ENCODE measurements around the gene SEC23IP.
"Not testable (repeated sequence)": the region's sequence is repeated elsewhere in the genome, so short reads cannot be mapped to it uniquely, and the experiment has no call there.

The SEC23IP gene

GRCh38 chr10:119890307-119890706, 2.2 kb upstream of the SEC23IP start:
- H3K4me1 ChIP-seq (ENCODE audit: control insufficient read depth, insufficient read depth, low read length); H3K36me3 ChIP-seq (ENCODE audit: control insufficient read depth, insufficient read depth, low read length); H3K27ac ChIP-seq (ENCODE audit: low read depth, low read length); H3K9ac ChIP-seq (ENCODE audit: low read length); H3K27me3 ChIP-seq (ENCODE audit: control insufficient read depth, insufficient read depth, low read length); H3K4me3 ChIP-seq (ENCODE audit: low read length): not testable (repeated sequence)

GRCh38 chr10:119891849-119892187, 712 bp upstream of the SEC23IP start:
- not testable (repeated sequence) for H3K36me3 ChIP-seq (ENCODE audit: control insufficient read depth, insufficient read depth, low read length); H3K9ac ChIP-seq (ENCODE audit: low read length); H3K4me1 ChIP-seq (ENCODE audit: control insufficient read depth, insufficient read depth, low read length); H3K27me3 ChIP-seq (ENCODE audit: control insufficient read depth, insufficient read depth, low read length)
- H3K27ac ChIP-seq (ENCODE audit: low read depth, low read length): peak overlapping the region; percentile 90
- H3K4me3 ChIP-seq (ENCODE audit: low read length): peak overlapping the region; percentile 99

- Histone ChIP-seq H3K9ac (ENCODE audit: low read length) (peak overlapping the region; percentile 61), H3K4me1 (ENCODE audit: control insufficient read depth, insufficient read depth, low read length) (peaks cover 12% of the 10 kb centered on the region), H3K27ac (ENCODE audit: low read depth, low read length) (peak overlapping the region; percentile 90), H3K4me3 (ENCODE audit: low read length) (peak overlapping the region; percentile 99), H3K27me3 (ENCODE audit: control insufficient read depth, insufficient read depth, low read length) (no peaks in the 10 kb centered on the region), H3K36me3 (ENCODE audit: control insufficient read depth, insufficient read depth, low read length) (peaks cover 6% of the 10 kb centered on the region)
Observed at GRCh38 chr10:119893074-119893473, 544 bp downstream of the SEC23IP start.

- Histone ChIP-seq H3K9ac (ENCODE audit: low read length) (no peak overlapping the region), H3K4me3 (ENCODE audit: low read length) (peak overlapping the region; percentile 17), H3K4me1 (ENCODE audit: control insufficient read depth, insufficient read depth, low read length) (peaks cover 12% of the 10 kb centered on the region), H3K27ac (ENCODE audit: low read depth, low read length) (no peak overlapping the region), H3K27me3 (ENCODE audit: control insufficient read depth, insufficient read depth, low read length) (no peaks in the 10 kb centered on the region), H3K36me3 (ENCODE audit: control insufficient read depth, insufficient read depth, low read length) (peaks cover 12% of the 10 kb centered on the region)
Observed at GRCh38 chr10:119893845-119894427, 1.4 kb downstream of the SEC23IP start.

GRCh38 chr10:119896061-119896655, 3.6 kb downstream of the SEC23IP start:
- Histone ChIP-seq H3K27me3 (ENCODE audit: control insufficient read depth, insufficient read depth, low read length) (no peaks in the 10 kb centered on the region), H3K4me3 (ENCODE audit: low read length) (no peak overlapping the region), H3K36me3 (ENCODE audit: control insufficient read depth, insufficient read depth, low read length) (peaks cover 12% of the 10 kb centered on the region), H3K27ac (ENCODE audit: low read depth, low read length) (no peak overlapping the region), H3K4me1 (ENCODE audit: control insufficient read depth, insufficient read depth, low read length) (peaks cover 12% of the 10 kb centered on the region), H3K9ac (ENCODE audit: low read length) (no peak overlapping the region)

GRCh38 chr10:119896937-119897770, 4.6 kb downstream of the SEC23IP start:
- Histone ChIP-seq H3K27me3 (ENCODE audit: control insufficient read depth, insufficient read depth, low read length) (no peaks in the 10 kb centered on the region), H3K4me1 (ENCODE audit: control insufficient read depth, insufficient read depth, low read length) (peaks cover 12% of the 10 kb centered on the region), H3K36me3 (ENCODE audit: control insufficient read depth, insufficient read depth, low read length) (peaks cover 12% of the 10 kb centered on the region), H3K9ac (ENCODE audit: low read length) (no peak overlapping the region), H3K27ac (ENCODE audit: low read depth, low read length) (no peak overlapping the region), H3K4me3 (ENCODE audit: low read length) (no peak overlapping the region)

GRCh38 chr10:119898577-119898976, 6.0 kb downstream of the SEC23IP start:
- Histone ChIP-seq H3K9ac (ENCODE audit: low read length) (no peak overlapping the region), H3K4me3 (ENCODE audit: low read length) (no peak overlapping the region), H3K27ac (ENCODE audit: low read depth, low read length) (no peak overlapping the region), H3K4me1 (ENCODE audit: control insufficient read depth, insufficient read depth, low read length) (peaks cover 12% of the 10 kb centered on the region), H3K36me3 (ENCODE audit: control insufficient read depth, insufficient read depth, low read length) (peaks cover 15% of the 10 kb centered on the region), H3K27me3 (ENCODE audit: control insufficient read depth, insufficient read depth, low read length) (no peaks in the 10 kb centered on the region)

- H3K4me3 ChIP-seq (ENCODE audit: low read length): no peak overlapping the region
- H3K9ac ChIP-seq (ENCODE audit: low read length): no peak overlapping the region
- H3K36me3 ChIP-seq (ENCODE audit: control insufficient read depth, insufficient read depth, low read length): peaks cover 11% of the 10 kb centered on the region
- peak overlapping the region; percentile 50 for H3K27ac ChIP-seq (ENCODE audit: low read depth, low read length)
- H3K4me1 ChIP-seq (ENCODE audit: control insufficient read depth, insufficient read depth, low read length): no peaks in the 10 kb centered on the region
- no peaks in the 10 kb centered on the region for H3K27me3 ChIP-seq (ENCODE audit: control insufficient read depth, insufficient read depth, low read length)
Observed at GRCh38 chr10:119903946-119904666, 11.6 kb downstream of the SEC23IP start.

- H3K4me3 ChIP-seq (ENCODE audit: low read length); H3K4me1 ChIP-seq (ENCODE audit: control insufficient read depth, insufficient read depth, low read length): not testable (repeated sequence)
- H3K36me3 ChIP-seq (ENCODE audit: control insufficient read depth, insufficient read depth, low read length): peaks cover 22% of the 10 kb centered on the region
Observed at GRCh38 chr10:119907695-119908094, 15.2 kb downstream of the SEC23IP start.

GRCh38 chr10:119908166-119908565, 15.6 kb downstream of the SEC23IP start:
- H3K9ac ChIP-seq (ENCODE audit: low read length): no peak overlapping the region
- H3K4me3 ChIP-seq (ENCODE audit: low read length): no peak overlapping the region
- H3K4me1 ChIP-seq (ENCODE audit: control insufficient read depth, insufficient read depth, low read length): no peaks in the 10 kb centered on the region
- no peaks in the 10 kb centered on the region for H3K27me3 ChIP-seq (ENCODE audit: control insufficient read depth, insufficient read depth, low read length)
- H3K36me3 ChIP-seq (ENCODE audit: control insufficient read depth, insufficient read depth, low read length): peaks cover 23% of the 10 kb centered on the region
- no peak overlapping the region for H3K27ac ChIP-seq (ENCODE audit: low read depth, low read length)

More at GRCh38 chr10:119907695-119908094, 15.2 kb downstream of the SEC23IP start:
- not testable (repeated sequence) for H3K27ac ChIP-seq (ENCODE audit: low read depth, low read length); H3K27me3 ChIP-seq (ENCODE audit: control insufficient read depth, insufficient read depth, low read length); H3K9ac ChIP-seq (ENCODE audit: low read length)

- Histone ChIP-seq H3K9ac (ENCODE audit: low read length) (no peak overlapping the region), H3K27ac (ENCODE audit: low read depth, low read length) (no peak overlapping the region), H3K27me3 (ENCODE audit: control insufficient read depth, insufficient read depth, low read length) (no peaks in the 10 kb centered on the region), H3K4me3 (ENCODE audit: low read length) (no peak overlapping the region), H3K4me1 (ENCODE audit: control insufficient read depth, insufficient read depth, low read length) (no peaks in the 10 kb centered on the region), H3K36me3 (ENCODE audit: control insufficient read depth, insufficient read depth, low read length) (peaks cover 15% of the 10 kb centered on the region)
Observed at GRCh38 chr10:119910689-119911088, 18.2 kb downstream of the SEC23IP start.

- H3K4me3 ChIP-seq (ENCODE audit: low read length): no peak overlapping the region
- no peak overlapping the region for H3K27ac ChIP-seq (ENCODE audit: low read depth, low read length)
- H3K4me1 ChIP-seq (ENCODE audit: control insufficient read depth, insufficient read depth, low read length): no peaks in the 10 kb centered on the region
- peaks cover 15% of the 10 kb centered on the region for H3K36me3 ChIP-seq (ENCODE audit: control insufficient read depth, insufficient read depth, low read length)
- H3K27me3 ChIP-seq (ENCODE audit: control insufficient read depth, insufficient read depth, low read length): no peaks in the 10 kb centered on the region
- H3K9ac ChIP-seq (ENCODE audit: low read length): no peak overlapping the region
Observed at GRCh38 chr10:119917777-119918176, 25.2 kb downstream of the SEC23IP start.

Data from rectal smooth muscle tissue (tissue), 1 donor.